NCI-H1048 (cell line): ENCODE results near the gene PEAK1.

Experiments used
- DNase-seq: peaks from one replicate; lab custom pipeline; 2025; lab: John Stamatoyannopoulos, UW

PEAK1 gene

GRCh38 chr15:77358545-77359240 is 61.2 kb downstream of the PEAK1 start:
- no peak for DNase-seq

GRCh38 chr15:77356305-77356704 is 63.6 kb downstream of the PEAK1 start:
- no peak for DNase-seq

- no peak for DNase-seq
Observed at GRCh38 chr15:77355321-77355720, 64.6 kb downstream of the PEAK1 start.

- DNase-seq, result no peak
Observed at GRCh38 chr15:77354063-77354462, 65.8 kb downstream of the PEAK1 start.

- no peak for DNase-seq
Observed at GRCh38 chr15:77352887-77353286, 67.0 kb downstream of the PEAK1 start.

GRCh38 chr15:77350792-77351191 is 69.1 kb downstream of the PEAK1 start:
- DNase-seq, result no peak

GRCh38 chr15:77349666-77350065 is 70.2 kb downstream of the PEAK1 start:
- DNase-seq, result no peak

GRCh38 chr15:77348511-77348910 is 71.4 kb downstream of the PEAK1 start:
- DNase-seq, result no peak

GRCh38 chr15:77347197-77347596 is 72.7 kb downstream of the PEAK1 start:
- DNase-seq, result no peak

GRCh38 chr15:77346245-77347036 is 73.5 kb downstream of the PEAK1 start:
- no peak for DNase-seq

GRCh38 chr15:77342807-77343206 is 77.1 kb downstream of the PEAK1 start:
- no peak for DNase-seq

- no peak for DNase-seq
Observed at GRCh38 chr15:77340245-77340644, 79.7 kb downstream of the PEAK1 start.

GRCh38 chr15:77336006-77336405 is 83.9 kb downstream of the PEAK1 start:
- no peak for DNase-seq

GRCh38 chr15:77335298-77335697 is 84.6 kb downstream of the PEAK1 start:
- no peak for DNase-seq

GRCh38 chr15:77333166-77333565 is 86.7 kb downstream of the PEAK1 start:
- DNase-seq, result no peak

GRCh38 chr15:77329202-77329601 is 90.7 kb downstream of the PEAK1 start:
- DNase-seq, result no peak

GRCh38 chr15:77327844-77328529 is 91.9 kb downstream of the PEAK1 start:
- DNase-seq, result no peak

GRCh38 chr15:77327168-77327567 is 92.7 kb downstream of the PEAK1 start:
- no peak for DNase-seq

GRCh38 chr15:77326366-77326765 is 93.5 kb downstream of the PEAK1 start:
- DNase-seq, result no peak

- DNase-seq, result no peak
Observed at GRCh38 chr15:77312523-77312922, 107.4 kb downstream of the PEAK1 start.

GRCh38 chr15:77311618-77312398 is 108.1 kb downstream of the PEAK1 start:
- DNase-seq, result no peak

- no peak for DNase-seq
Observed at GRCh38 chr15:77311020-77311419, 108.9 kb downstream of the PEAK1 start.
